HG02610 (cell line): Measurements from ENCODE around the gene OR52L1.

Experiments used
- ATAC-seq: cut with Tn5 transposase; IDR thresholded peaks from one replicate; pipeline ENCODE4 v1.9.1; 2021; ENCODE audit warnings: mild to moderate bottlenecking, moderate library complexity; ENCODE audit not compliant: unreplicated experiment

Gene OR52L1

GRCh38 chr11:5941951-5942350, 44.8 kb downstream of the OR52L1 start, which contains the start of gene OR56A3:
OR56A3 (plus strand) TSS chr11:5942251; CDS start chr11:5947347, 5,096 bp downstream.
- no peak for ATAC-seq

- no peak for ATAC-seq
Measured at GRCh38 chr11:5940748-5941147, 46.0 kb downstream of the OR52L1 start.

GRCh38 chr11:5938603-5938965, 48.2 kb downstream of the OR52L1 start:
- no peak for ATAC-seq

GRCh38 chr11:5937868-5938602, 48.8 kb downstream of the OR52L1 start:
- ATAC-seq, result no peak
